ENCODE measurements around the gene CD1B. TPM values are rescaled to one million over a fixed set of nuclear protein-coding genes. Genes with fewer than 3 reads are reported as not detected.

Gene CD1B
- total and polyA plus RNA-seq, 9 of the 15 experiments (the other 6 are each of a cell fraction or from before 2014, with no cell fraction given), result not detected

DNA sequence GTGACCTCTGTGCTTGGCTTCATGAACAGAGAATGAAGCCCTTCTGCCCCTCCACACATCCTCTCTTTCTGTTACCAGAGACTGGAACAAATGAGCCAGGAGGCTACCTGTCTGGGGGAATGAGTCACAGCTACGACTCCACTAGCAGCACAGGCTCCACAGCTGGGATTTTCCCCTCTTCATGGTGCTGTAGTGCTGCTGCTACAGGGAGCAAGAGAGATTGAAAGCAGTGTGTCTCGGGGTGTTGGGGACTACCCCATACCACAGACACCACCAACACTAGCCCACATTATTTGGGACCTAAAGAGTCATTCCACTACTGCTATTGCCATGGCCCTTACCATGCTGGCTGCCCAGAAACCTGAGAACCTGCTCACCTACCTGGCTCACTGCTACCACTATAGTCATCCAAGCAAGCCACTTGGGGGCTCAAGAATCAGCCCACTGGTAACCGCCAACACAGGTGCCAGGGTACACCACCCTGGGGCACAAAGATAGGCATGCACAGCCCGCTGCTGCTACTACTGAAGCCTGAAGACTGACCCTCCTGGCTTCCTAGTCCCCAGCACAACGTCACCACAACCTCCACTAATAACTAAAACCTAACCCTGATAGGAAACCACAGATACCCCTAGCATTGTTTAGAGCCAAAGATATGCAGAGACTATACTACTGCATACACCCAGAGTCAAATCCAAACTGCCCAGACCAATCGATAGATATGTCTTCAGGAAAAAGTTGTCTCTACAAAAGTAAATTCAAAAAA, 40.0 kb upstream of the CD1B start (continued):
- no peak for TF ChIP-seq MECOM (CRISPR knock-in tag; IDR thresholded peaks at IDR 0.05)

DNA sequence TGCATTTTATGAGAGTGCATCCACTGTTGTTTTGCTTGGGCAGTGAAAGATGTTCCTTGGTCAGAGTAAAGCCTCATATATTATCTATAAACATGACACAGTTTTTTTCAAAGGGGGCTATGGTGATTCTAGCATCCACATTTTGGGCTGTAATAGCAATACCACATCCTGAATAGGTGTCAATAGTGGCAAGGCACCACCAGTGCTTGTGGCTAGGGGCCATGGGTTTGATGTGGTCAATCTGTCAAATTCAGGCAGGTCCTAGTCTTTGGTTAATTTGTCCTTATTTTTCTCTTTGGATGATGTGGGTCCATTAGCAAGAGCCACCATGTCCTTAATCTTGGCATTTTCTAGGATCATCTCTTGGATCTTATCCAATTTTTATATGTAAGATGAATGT, 35.5 kb upstream of the CD1B start:
- Histone ChIP-seq H3K9me3 (replicated peaks; ENCODE audit: control insufficient read depth, insufficient read depth, low read depth, low read length) (no peaks in the 10 kb centered on the region), H3K27ac (ENCODE audit: extremely low read depth, low read depth, low read length) (no peak overlapping the region), H3K9ac (ENCODE audit: insufficient read depth in 1 of 2, low read depth in 2 of 2, low read length in 2 of 2) (no peak overlapping the region), H4K20me1 (replicated peaks; ENCODE audit: control insufficient read depth, insufficient read depth, low read length) (no peaks in the 10 kb centered on the region), H3K27me3 (ENCODE audit: control insufficient read depth in 2 of 2, insufficient read depth in 2 of 2, low read length in 2 of 2) (no peaks in the 10 kb centered on the region), H3K4me2 (ENCODE audit: insufficient read depth, low read length) (no peak overlapping the region), H3K4me1 (replicated peaks in 1 of 2; ENCODE audit: control insufficient read depth in 2 of 2, insufficient read depth in 2 of 2, low read length in 2 of 2) (no peaks in the 10 kb centered on the region), H3K36me3 (ENCODE audit: control insufficient read depth, insufficient read depth, low read length) (no peaks in the 10 kb centered on the region), H2AFZ (ENCODE audit: low read depth, low read length) (no peak overlapping the region), H3K79me2 (ENCODE audit: control insufficient read depth, insufficient read depth, low read length) (no peaks in the 10 kb centered on the region), H3K9me1 (ENCODE audit: control insufficient read depth, insufficient read depth, low read length) (no peaks in the 10 kb centered on the region), H3K4me3 (no peak overlapping the region)
- in situ Hi-C loops (cut with MboI), result no loop called here
- TF ChIP-seq FIP1L1 (IDR thresholded peaks at IDR 0.05; ENCODE audit: low read depth, low read length, poor library complexity, severe bottlenecking) (no peak), CEBPG (CRISPR knock-in tag; IDR thresholded peaks at IDR 0.05) (no peak), CEBPG (tag; conservative IDR thresholded peaks at IDR 0.05 in 1 of 2, IDR thresholded peaks at IDR 0.05 in 1 of 2) (no peak)
- BruUV-seq (replicated peaks), result no TSS peak
- POLR2A ChIA-PET, result no interaction called here
- CTCF ChIA-PET (ENCODE audit: low intra/inter-chr PET ratio), result no interaction called here
- intact Hi-C loops (cut with micrococcal nuclease), result no loop called here
- DNase-seq (ENCODE audit: extremely low read depth in 1 of 4, low spot score in 3 of 4) (no peak), FAIRE-seq (no peak), ATAC-seq (no peak)

DNA sequence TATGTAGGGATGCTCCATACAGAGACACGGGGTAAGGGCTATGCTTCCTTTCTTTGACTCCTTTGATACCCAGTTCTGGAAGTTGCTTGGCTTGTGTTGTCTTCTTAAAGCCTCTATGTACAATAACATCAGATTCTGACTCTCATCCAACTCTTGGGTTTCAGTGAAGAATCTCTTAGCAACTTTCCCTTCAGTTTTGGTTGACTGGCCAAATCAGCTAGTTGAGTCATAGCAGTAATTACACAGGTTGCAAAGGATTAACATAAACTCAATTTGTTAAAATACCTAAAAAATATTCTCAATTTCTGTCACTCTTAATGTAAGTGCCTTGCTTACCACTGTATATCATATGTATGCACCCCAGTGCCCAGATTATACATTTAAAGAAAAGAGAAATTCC, 31.6 kb upstream of the CD1B start:
- no peaks in the 10 kb centered on the region for H3K9me3 ChIP-seq (replicated peaks; ENCODE audit: control insufficient read depth, insufficient read depth, low read depth, low read length)
- no peak overlapping the region for H3K27ac ChIP-seq (ENCODE audit: extremely low read depth, low read depth, low read length)
- no peaks in the 10 kb centered on the region for H3K27me3 ChIP-seq (ENCODE audit: control insufficient read depth in 2 of 2, insufficient read depth in 2 of 2, low read length in 2 of 2)
- no peak overlapping the region for H3K9ac ChIP-seq (ENCODE audit: insufficient read depth in 1 of 2, low read depth in 2 of 2, low read length in 2 of 2)
- H4K20me1 ChIP-seq (replicated peaks; ENCODE audit: control insufficient read depth, insufficient read depth, low read length), result no peaks in the 10 kb centered on the region
- no TSS peak for BruUV-seq (replicated peaks)
- ChIA-PET POLR2A (no interaction called here), CTCF (ENCODE audit: low intra/inter-chr PET ratio) (no interaction called here)
- no peak overlapping the region for H3K4me2 ChIP-seq (ENCODE audit: insufficient read depth, low read length)
- DNase-seq (ENCODE audit: extremely low read depth in 1 of 4, low spot score in 3 of 4), result no peak
- no peaks in the 10 kb centered on the region for H3K36me3 ChIP-seq (ENCODE audit: control insufficient read depth, insufficient read depth, low read length)
- no peak overlapping the region for H2AFZ ChIP-seq (ENCODE audit: low read depth, low read length)
- H3K79me2 ChIP-seq (ENCODE audit: control insufficient read depth, insufficient read depth, low read length), result no peaks in the 10 kb centered on the region
- intact Hi-C loops (cut with micrococcal nuclease), result no loop called here
- in situ Hi-C loops (cut with MboI), result no loop called here
- no peak for FAIRE-seq
- no peaks in the 10 kb centered on the region for H3K9me1 ChIP-seq (ENCODE audit: control insufficient read depth, insufficient read depth, low read length)
- no peak for ATAC-seq
- WGBS (ENCODE audit: insufficient coverage, low coverage, missing lambda C conversion rate), result 0% methylated on average over 1 of the region's 1 CpG
- no peaks in the 10 kb centered on the region for H3K4me1 ChIP-seq (replicated peaks in 1 of 2; ENCODE audit: control insufficient read depth in 2 of 2, insufficient read depth in 2 of 2, low read length in 2 of 2)
- H3K4me3 ChIP-seq, result no peak overlapping the region
- TF ChIP-seq NRF1 (conservative IDR thresholded peaks at IDR 0.05 in 1 of 2, IDR thresholded peaks at IDR 0.05 in 1 of 2) (no peak), FOSL1 (tag; conservative IDR thresholded peaks at IDR 0.05) (no peak), HNRNPK (IDR thresholded peaks at IDR 0.05; ENCODE audit: low read depth, low read length, poor library complexity, severe bottlenecking) (no peak), CBX3 (IDR thresholded peaks at IDR 0.05; ENCODE audit: borderline replicate concordance in 1 of 2, low read length in 2 of 2) (no peak), NR2C1 (IDR thresholded peaks at IDR 0.05) (no peak), NR2C1 (tag; IDR thresholded peaks at IDR 0.05) (no peak)
- TF ChIP-seq, protein P1, sequence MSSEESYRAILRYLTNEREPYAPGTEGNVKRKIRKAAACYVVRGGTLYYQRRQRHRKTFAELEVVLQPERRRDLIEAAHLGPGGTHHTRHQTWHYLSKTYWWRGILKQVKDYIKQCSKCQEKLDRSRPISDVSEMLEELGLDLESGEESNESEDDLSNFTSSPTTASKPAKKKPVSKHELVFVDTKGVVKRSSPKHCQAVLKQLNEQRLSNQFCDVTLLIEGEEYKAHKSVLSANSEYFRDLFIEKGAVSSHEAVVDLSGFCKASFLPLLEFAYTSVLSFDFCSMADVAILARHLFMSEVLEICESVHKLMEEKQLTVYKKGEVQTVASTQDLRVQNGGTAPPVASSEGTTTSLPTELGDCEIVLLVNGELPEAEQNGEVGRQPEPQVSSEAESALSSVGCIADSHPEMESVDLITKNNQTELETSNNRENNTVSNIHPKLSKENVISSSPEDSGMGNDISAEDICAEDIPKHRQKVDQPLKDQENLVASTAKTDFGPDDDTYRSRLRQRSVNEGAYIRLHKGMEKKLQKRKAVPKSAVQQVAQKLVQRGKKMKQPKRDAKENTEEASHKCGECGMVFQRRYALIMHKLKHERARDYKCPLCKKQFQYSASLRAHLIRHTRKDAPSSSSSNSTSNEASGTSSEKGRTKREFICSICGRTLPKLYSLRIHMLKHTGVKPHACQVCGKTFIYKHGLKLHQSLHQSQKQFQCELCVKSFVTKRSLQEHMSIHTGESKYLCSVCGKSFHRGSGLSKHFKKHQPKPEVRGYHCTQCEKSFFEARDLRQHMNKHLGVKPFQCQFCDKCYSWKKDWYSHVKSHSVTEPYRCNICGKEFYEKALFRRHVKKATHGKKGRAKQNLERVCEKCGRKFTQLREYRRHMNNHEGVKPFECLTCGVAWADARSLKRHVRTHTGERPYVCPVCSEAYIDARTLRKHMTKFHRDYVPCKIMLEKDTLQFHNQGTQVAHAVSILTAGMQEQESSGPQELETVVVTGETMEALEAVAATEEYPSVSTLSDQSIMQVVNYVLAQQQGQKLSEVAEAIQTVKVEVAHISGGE (CRISPR knock-in tag; IDR thresholded peaks at IDR 0.05), result no peak

All from K562 (cell line).